IMR-90 (cell line): ENCODE results near the gene VIPR1. TPM values are rescaled to one million over a fixed set of nuclear protein-coding genes. Genes with fewer than 3 reads are reported as not detected.

Source experiments
- ATAC-seq: fragments of 200-7000 bp; cut with Tn5 transposase; 2 replicates; pipeline ENCODE4 v1.9.1; 2020; ENCODE audit warnings: low read depth, mild to moderate bottlenecking, moderate library complexity
- BruUV-seq: library from RNA; stranded (reverse); fragments of 400-500 nt; replicated peaks from 2 replicates; lab custom pipeline; 2021; lab: Mats Ljungman, UMichigan
- CTCF ChIA-PET: fragments of 300-600 bp; formaldehyde crosslinking; extraction: SDS; loops from one replicate; lab custom pipeline; 2021; ENCODE audit warnings: antibody characterized with exemption; lab: Yijun Ruan, JAX
- POLR2A ChIA-PET: fragments of 300-600 bp; sonication (Branson Sonifier 250); formaldehyde crosslinking; loops from one replicate; lab custom pipeline; 2022; ENCODE audit warnings: antibody characterized with exemption; ENCODE audit not compliant: unreplicated experiment; lab: Charles Lee
- DNase-seq: peaks from one replicate; pipeline ENCODE4 v3.0.0; 2013
- H2AFZ ChIP-seq: replicated peaks from 2 replicates; pipeline ENCODE3; 2013; ENCODE audit warnings: low read length, mild to moderate bottlenecking; ENCODE audit not compliant: poor library complexity
- H2AK5ac ChIP-seq: 2 replicates; pipeline ENCODE4 v1.6.1; 2013; ENCODE audit warnings: low read depth, low read length, inconsistent platforms
- H2AK9ac ChIP-seq: replicated peaks from 2 replicates; pipeline ENCODE3; 2013; ENCODE audit warnings: mild to moderate bottlenecking, low read depth, low read length, moderate library complexity; ENCODE audit not compliant: poor library complexity
- H2BK120ac ChIP-seq: 2 replicates; pipeline ENCODE4 v1.6.1; 2013; ENCODE audit warnings: low read depth, low read length, inconsistent platforms
- H2BK15ac ChIP-seq: 3 replicates; pipeline ENCODE4 v1.6.1; 2013; ENCODE audit warnings: low read depth, low read length, inconsistent platforms
- H2BK20ac ChIP-seq: 2 replicates; pipeline ENCODE4 v1.6.1; 2013; ENCODE audit warnings: low read depth, mild to moderate bottlenecking, inconsistent platforms, low read length, moderate library complexity
- H2BK5ac ChIP-seq: 2 replicates; pipeline ENCODE4 v1.6.1; 2013; ENCODE audit warnings: mild to moderate bottlenecking, low read depth, low read length, inconsistent platforms; ENCODE audit not compliant: poor library complexity, severe bottlenecking
- H3K14ac ChIP-seq: replicated peaks from 2 replicates; pipeline ENCODE4 v1.6.1; 2013; ENCODE audit warnings: low read depth, low read length, inconsistent platforms
- H3K18ac ChIP-seq: 2 replicates; pipeline ENCODE4 v1.6.1; 2013; ENCODE audit warnings: low read depth, low read length, control low read depth
- H3K23ac ChIP-seq: 2 replicates; pipeline ENCODE4 v1.6.1; 2013; ENCODE audit warnings: low read depth, low read length, inconsistent platforms
- H3K27ac ChIP-seq: 2 replicates; pipeline ENCODE4 v1.5.1; 2013; ENCODE audit warnings: mild to moderate bottlenecking, control low read depth, low read length; ENCODE audit not compliant: insufficient read depth
- H3K27me3 ChIP-seq: 2 replicates; pipeline ENCODE4 v1.6.1; 2013; ENCODE audit warnings: low read length; ENCODE audit not compliant: control insufficient read depth, insufficient read depth
- H3K36me3 ChIP-seq: 2 replicates; pipeline ENCODE4 v1.6.1; 2013; ENCODE audit warnings: low read length, mixed read lengths; ENCODE audit not compliant: control insufficient read depth, insufficient read depth
- H3K4ac ChIP-seq: 2 replicates; pipeline ENCODE4 v1.6.1; 2013; ENCODE audit warnings: low read depth, low read length, inconsistent platforms
- H3K4me1 ChIP-seq: 2 replicates; pipeline ENCODE4 v1.6.1; 2013; ENCODE audit warnings: low read length, mixed read lengths; ENCODE audit not compliant: control insufficient read depth, insufficient read depth
- H3K4me2 ChIP-seq: 2 replicates; pipeline ENCODE4 v1.6.1; 2013; ENCODE audit warnings: low read depth, mild to moderate bottlenecking, control low read depth, low read length, moderate library complexity
- H3K4me3 ChIP-seq: 2 replicates; pipeline ENCODE4 v1.5.1; 2013; ENCODE audit warnings: low read depth, mild to moderate bottlenecking, control low read depth, low read length, moderate library complexity; ENCODE audit not compliant: insufficient read depth
- H3K56ac ChIP-seq: 2 replicates; pipeline ENCODE4 v1.6.1; 2013; ENCODE audit warnings: low read length, inconsistent platforms; ENCODE audit not compliant: insufficient read depth; ENCODE audit errors: extremely low read depth
- H3K79me1 ChIP-seq, 2 experiments: 2 replicates each; pipeline ENCODE4 v1.6.1; 2013; ENCODE audit warnings: low read length in 2 of 2, inconsistent platforms in 1 of 2, low read depth in 1 of 2
- H3K9ac ChIP-seq: 2 replicates; pipeline ENCODE4 v1.6.1; 2013; ENCODE audit warnings: low read depth, low read length, control low read depth
- H3K9me1 ChIP-seq: 2 replicates; pipeline ENCODE4 v1.6.1; 2013; ENCODE audit warnings: low read length, inconsistent platforms; ENCODE audit not compliant: insufficient read depth
- H3K9me3 ChIP-seq: 2 replicates; pipeline ENCODE4 v1.6.1; 2013; ENCODE audit warnings: low read length; ENCODE audit not compliant: control insufficient read depth, insufficient read depth
- H4K20me1 ChIP-seq: 2 replicates; pipeline ENCODE4 v1.6.1; 2013; ENCODE audit warnings: low read length, inconsistent platforms; ENCODE audit not compliant: insufficient read depth
- H4K5ac ChIP-seq: 2 replicates; pipeline ENCODE4 v1.6.1; 2013; ENCODE audit warnings: mild to moderate bottlenecking, low read depth, low read length, control low read depth
- H4K8ac ChIP-seq, 2 experiments: 2 replicates each; pipeline ENCODE4 v1.6.1; 2013; ENCODE audit warnings: low read depth in 2 of 2, low read length in 2 of 2, control low read depth in 1 of 2, inconsistent platforms in 1 of 2
- H4K91ac ChIP-seq: 2 replicates; pipeline ENCODE4 v1.6.1; 2013; ENCODE audit warnings: low read depth, low read length, inconsistent platforms; ENCODE audit not compliant: insufficient read depth
- BHLHE40 ChIP-seq: fragments of 150-350 bp; IDR thresholded peaks from 2 replicates; pipeline ENCODE4 v1.6.1; 2016; ENCODE audit warnings: mild to moderate bottlenecking, low read depth, low read length
- CEBPB ChIP-seq: IDR thresholded peaks from 2 replicates; pipeline ENCODE4 v1.6.1; 2012; ENCODE audit warnings: low read depth, low read length, improper control_type of control experiment
- CHD1 ChIP-seq: IDR thresholded peaks from 2 replicates; pipeline ENCODE4 v1.6.1; 2012; ENCODE audit warnings: low read depth, low read length, improper control_type of control experiment
- CTCF ChIP-seq: conservative IDR thresholded peaks from 2 replicates; pipeline ENCODE4 v1.5.1; 2012; ENCODE audit warnings: mild to moderate bottlenecking, low read depth, low read length, improper control_type of control experiment
- ELK1 ChIP-seq: fragments of 150-350 bp; IDR thresholded peaks from 2 replicates; pipeline ENCODE4 v1.6.1; 2016; ENCODE audit warnings: low read depth, mild to moderate bottlenecking, low read length, moderate library complexity, borderline replicate concordance
- FOS ChIP-seq: fragments of 150-350 bp; IDR thresholded peaks from 2 replicates; pipeline ENCODE4 v1.6.1; 2016; ENCODE audit warnings: low read depth, low read length
- MAFK ChIP-seq: IDR thresholded peaks from 2 replicates; pipeline ENCODE4 v1.6.1; 2012; ENCODE audit warnings: low read depth, low read length, improper control_type of control experiment
- MAZ ChIP-seq: IDR thresholded peaks from 2 replicates; pipeline ENCODE4 v1.6.1; 2012; ENCODE audit warnings: low read depth, mild to moderate bottlenecking, low read length, improper control_type of control experiment, moderate library complexity, borderline replicate concordance
- MXI1 ChIP-seq: IDR thresholded peaks from 2 replicates; pipeline ENCODE4 v1.6.1; 2012; ENCODE audit warnings: low read depth, mild to moderate bottlenecking, low read length, moderate library complexity, borderline replicate concordance
- NFE2L2 ChIP-seq: fragments of 150-350 bp; IDR thresholded peaks from 2 replicates; pipeline ENCODE4 v1.6.1; 2016; ENCODE audit warnings: low read depth, mild to moderate bottlenecking, low read length
- POLR2A ChIP-seq: IDR thresholded peaks from 2 replicates; pipeline ENCODE4 v1.6.1; 2012; ENCODE audit warnings: mild to moderate bottlenecking, low read depth, low read length
- RAD21 ChIP-seq: IDR thresholded peaks from 2 replicates; pipeline ENCODE4 v1.6.1; 2012; ENCODE audit warnings: low read length, improper control_type of control experiment
- RCOR1 ChIP-seq: IDR thresholded peaks from 2 replicates; pipeline ENCODE4 v1.6.1; 2012; ENCODE audit warnings: mild to moderate bottlenecking, low read length, improper control_type of control experiment; ENCODE audit not compliant: insufficient replicate concordance
- RFX5 ChIP-seq: IDR thresholded peaks from 2 replicates; pipeline ENCODE4 v1.8.0; 2012; ENCODE audit warnings: low read depth, mild to moderate bottlenecking, low read length, moderate library complexity
- SMC3 ChIP-seq: fragments of 150-350 bp; IDR thresholded peaks from 2 replicates; pipeline ENCODE4 v1.6.1; 2016; ENCODE audit warnings: low read depth, mild to moderate bottlenecking, antibody characterized with exemption, low read length, moderate library complexity
- USF2 ChIP-seq: fragments of 150-350 bp; IDR thresholded peaks from 2 replicates; pipeline ENCODE4 v1.6.1; 2017; ENCODE audit warnings: mild to moderate bottlenecking, antibody characterized with exemption, low read length, low read depth
- WGBS, 2 experiments: methylation state at CpG; one replicate each; pipeline versions ENCODE4 v1.1.5 to v1.1.7; 2013; ENCODE audit warnings: missing lambda C conversion rate in 2 of 2; ENCODE audit not compliant: insufficient read length in 1 of 2; ENCODE audit errors: extremely low coverage in 2 of 2; 5-methylcytosine and 5-hydroxymethylcytosine counted together
- dilution Hi-C: fragments of 300-500 bp; cut with HindIII; formaldehyde crosslinking; loops from one replicate; pipeline ENCODE4 v1.14.3; 2018; ENCODE audit warnings: low sequenced_read_pairs; ENCODE audit not compliant: unreplicated experiment
- in situ Hi-C: fragments of 300-500 bp; cut with MboI; formaldehyde crosslinking; loops from 3 replicates; pipeline ENCODE4 v1.14.3; 2019; ENCODE audit warnings: low sequenced_read_pairs, inconsistent platforms, mixed read lengths
- intact Hi-C: fragments of 100-400 bp; cut with micrococcal nuclease; formaldehyde crosslinking; loops from 2 replicates; pipeline ENCODE4 v1.10.0; 2022
- polyA plus RNA-seq, 3 experiments: library from polyadenylated mRNA; depleted of rRNA; stranded (reverse); fragments of >200 nt; gene quantifications; 2 replicates each; pipeline ENCODE4 v1.2.3, GENCODE V29; 2012; ENCODE audit warnings: low replicate concordance in 1 of 3
- total RNA-seq: library from RNA; depleted of rRNA; stranded (reverse); fragments of >200 nt; gene quantifications from 2 replicates; pipeline ENCODE4 v1.2.3, GENCODE V29; 2012

Gene VIPR1
- total and polyA plus RNA-seq, 2 of the 4 experiments (the other 2 are of a cell fraction) = not detected

- Histone ChIP-seq H3K4me2 (no peak overlapping the region), H3K9me1 (no peaks in the 10 kb centered on the region), H3K14ac (no peak overlapping the region), H4K20me1 (no peaks in the 10 kb centered on the region), H3K56ac (no peak overlapping the region), H3K4ac (no peak overlapping the region), H3K27ac (no peak overlapping the region), H4K8ac (no peak overlapping the region), H2BK120ac (no peak overlapping the region), H2AFZ (no peak overlapping the region), H3K23ac (no peak overlapping the region), H3K18ac (no peak overlapping the region), H4K91ac (no peak overlapping the region), H3K9me3 (no peaks in the 10 kb centered on the region), H2BK20ac (no peak overlapping the region), H3K36me3 (no peaks in the 10 kb centered on the region), H3K4me3 (no peak overlapping the region), H2BK15ac (no peak overlapping the region), H2AK5ac (no peak overlapping the region), H2AK9ac (no peak overlapping the region), H3K79me1 (no peaks in the 10 kb centered on the region), H3K9ac (no peak overlapping the region), H3K27me3 (peaks cover 33% of the 10 kb centered on the region), H3K4me1 (no peaks in the 10 kb centered on the region), H4K5ac (no peak overlapping the region), H2BK5ac (no peak overlapping the region)
- ChIA-PET CTCF (no interaction called here), POLR2A (no interaction called here)
- WGBS, 2 experiments = 20% methylated on average over 1 of the region's 4 CpGs; no CpG with 5 or more reads in 1 of the 2 experiments
- ATAC-seq (no peak), DNase-seq (no peak)
- dilution Hi-C loops (no loop called here), intact Hi-C loops (no loop called here), in situ Hi-C loops (no loop called here)
- no TSS peak for BruUV-seq
- TF ChIP-seq CHD1 (no peak), NFE2L2 (no peak), POLR2A (no peak), MXI1 (no peak), MAFK (no peak), FOS (no peak), CTCF (no peak), SMC3 (no peak), RCOR1 (no peak), ELK1 (no peak), MAZ (no peak), RFX5 (no peak), CEBPB (no peak), USF2 (no peak), RAD21 (no peak), BHLHE40 (no peak)
Measured at GRCh38 chr3:42508562-42508961, 6.1 kb downstream of the VIPR1 start.
